ENCODE data around the gene TP53TG5.

The TP53TG5 gene

DNA sequence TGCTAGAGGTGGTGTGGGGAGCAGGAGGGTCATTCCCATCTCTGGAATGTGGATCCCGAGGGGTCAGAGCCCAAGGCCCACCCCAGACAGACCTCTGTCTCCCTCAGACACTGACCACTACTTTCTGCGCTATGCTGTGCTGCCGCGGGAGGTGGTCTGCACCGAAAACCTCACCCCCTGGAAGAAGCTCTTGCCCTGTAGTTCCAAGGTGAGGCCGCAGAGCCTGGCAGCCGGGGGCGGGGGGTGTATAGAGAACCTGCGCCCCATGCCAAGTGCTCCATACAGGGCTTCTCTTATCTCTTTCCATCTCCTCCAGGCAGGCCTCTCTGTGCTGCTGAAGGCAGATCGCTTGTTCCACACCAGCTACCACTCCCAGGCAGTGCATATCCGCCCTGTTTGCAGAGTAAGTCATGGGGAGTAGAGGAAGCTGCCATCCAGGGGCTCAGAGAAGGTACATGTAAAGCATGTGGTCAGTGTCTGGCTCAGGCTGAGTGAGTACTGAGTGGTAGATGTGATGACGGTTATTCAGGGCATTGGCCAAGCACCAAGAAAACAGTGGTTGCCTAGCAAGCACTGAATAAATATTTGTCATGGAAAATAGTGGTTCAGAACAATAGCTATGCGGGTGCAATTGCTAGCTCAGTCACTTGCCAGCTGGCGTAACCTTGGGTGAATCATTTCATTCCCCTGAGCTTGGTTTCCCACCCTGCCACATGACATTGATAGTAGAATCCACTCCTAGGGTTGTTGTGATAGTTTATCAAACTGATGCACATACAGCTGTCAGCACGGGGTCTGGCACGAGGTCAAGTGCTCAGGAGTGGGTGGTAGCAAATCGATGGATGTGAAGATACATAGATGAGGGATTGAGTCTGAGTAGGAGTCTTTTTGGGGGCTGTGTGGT, 41.3 kb upstream of the TP53TG5 start:
- H3K9me3 ChIP-seq (ENCODE audit: control insufficient read depth, insufficient read depth, low read length) = no peaks in the 10 kb centered on the region
- TF ChIP-seq, protein P1, sequence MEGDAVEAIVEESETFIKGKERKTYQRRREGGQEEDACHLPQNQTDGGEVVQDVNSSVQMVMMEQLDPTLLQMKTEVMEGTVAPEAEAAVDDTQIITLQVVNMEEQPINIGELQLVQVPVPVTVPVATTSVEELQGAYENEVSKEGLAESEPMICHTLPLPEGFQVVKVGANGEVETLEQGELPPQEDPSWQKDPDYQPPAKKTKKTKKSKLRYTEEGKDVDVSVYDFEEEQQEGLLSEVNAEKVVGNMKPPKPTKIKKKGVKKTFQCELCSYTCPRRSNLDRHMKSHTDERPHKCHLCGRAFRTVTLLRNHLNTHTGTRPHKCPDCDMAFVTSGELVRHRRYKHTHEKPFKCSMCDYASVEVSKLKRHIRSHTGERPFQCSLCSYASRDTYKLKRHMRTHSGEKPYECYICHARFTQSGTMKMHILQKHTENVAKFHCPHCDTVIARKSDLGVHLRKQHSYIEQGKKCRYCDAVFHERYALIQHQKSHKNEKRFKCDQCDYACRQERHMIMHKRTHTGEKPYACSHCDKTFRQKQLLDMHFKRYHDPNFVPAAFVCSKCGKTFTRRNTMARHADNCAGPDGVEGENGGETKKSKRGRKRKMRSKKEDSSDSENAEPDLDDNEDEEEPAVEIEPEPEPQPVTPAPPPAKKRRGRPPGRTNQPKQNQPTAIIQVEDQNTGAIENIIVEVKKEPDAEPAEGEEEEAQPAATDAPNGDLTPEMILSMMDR (IDR thresholded peaks at IDR 0.05; ENCODE audit: low read depth, low read length, poor library complexity, severe bottlenecking) = no peak
- no peak for TF ChIP-seq EZH2phosphoT487 (IDR thresholded peaks at IDR 0.05; ENCODE audit: borderline replicate concordance, low read length)
- peaks cover 65% of the 10 kb centered on the region for H3K36me3 ChIP-seq (ENCODE audit: control insufficient read depth, low read length)
- H3K9me2 ChIP-seq (replicated peaks; ENCODE audit: control insufficient read depth, low read length) = no peaks in the 10 kb centered on the region
- peaks cover 43% of the 10 kb centered on the region for H3K79me2 ChIP-seq (ENCODE audit: control insufficient read depth, low read length)
- H3F3A ChIP-seq (ENCODE audit: control insufficient read depth, insufficient read depth) = no peaks in the 10 kb centered on the region
- H3K4me1 ChIP-seq (ENCODE audit: control insufficient read depth, low read length) = peaks cover 40% of the 10 kb centered on the region
- no peaks in the 10 kb centered on the region for H3K27me3 ChIP-seq (ENCODE audit: control insufficient read depth, low read length)
- peak overlapping the region; percentile 27; the same call in 1 of the 2 replicates for H3K4me2 ChIP-seq (ENCODE audit: low read length)
- no peak overlapping the region for H3K4me3 ChIP-seq (ENCODE audit: low read length)
- no peaks in the 10 kb centered on the region for H4K20me1 ChIP-seq (ENCODE audit: control insufficient read depth, insufficient read depth, low read depth, low read length)
- H3K27ac ChIP-seq (ENCODE audit: low read depth, low read length) = no peak overlapping the region

DNA sequence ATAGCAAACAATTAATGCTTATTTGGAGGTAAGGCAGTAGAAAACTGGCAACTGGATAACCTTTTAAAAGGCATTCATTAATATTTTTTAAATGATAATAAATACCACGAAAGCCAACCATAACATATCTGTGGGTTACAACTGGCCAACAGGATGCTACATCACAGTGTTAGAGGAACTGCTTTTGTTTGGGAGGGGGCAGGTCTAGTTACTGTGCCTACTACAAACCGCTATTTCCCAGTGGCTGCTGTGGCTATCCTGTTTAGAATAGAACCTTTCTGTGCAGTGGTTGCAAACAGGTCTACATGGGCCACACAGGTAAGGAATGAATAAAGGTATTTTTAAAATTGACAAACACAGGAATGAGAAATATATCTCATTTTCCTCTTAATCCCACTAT, 38.8 kb upstream of the TP53TG5 start:
- Histone ChIP-seq H3K36me3 (ENCODE audit: control insufficient read depth, low read length) (peaks cover 46% of the 10 kb centered on the region), H3K4me1 (ENCODE audit: control insufficient read depth, low read length) (peaks cover 46% of the 10 kb centered on the region), H3K4me2 (ENCODE audit: low read length) (peak overlapping the region; percentile 74), H3K9me2 (replicated peaks; ENCODE audit: control insufficient read depth, low read length) (no peaks in the 10 kb centered on the region), H3K9me3 (ENCODE audit: control insufficient read depth, insufficient read depth, low read length) (no peaks in the 10 kb centered on the region), H3K79me2 (ENCODE audit: control insufficient read depth, low read length) (peaks cover 43% of the 10 kb centered on the region), H3F3A (ENCODE audit: control insufficient read depth, insufficient read depth) (no peaks in the 10 kb centered on the region), H3K27ac (ENCODE audit: low read depth, low read length) (0 out of 2 replicates have a peak overlapping the region, but pooled peaks have one; percentile 43), H4K20me1 (ENCODE audit: control insufficient read depth, insufficient read depth, low read depth, low read length) (no peaks in the 10 kb centered on the region), H3K27me3 (ENCODE audit: control insufficient read depth, low read length) (no peaks in the 10 kb centered on the region), H3K4me3 (ENCODE audit: low read length) (peak overlapping the region; percentile 86)
- TF ChIP-seq, protein P1 (IDR thresholded peaks at IDR 0.05; ENCODE audit: low read depth, low read length, poor library complexity, severe bottlenecking) = no peak
- TF ChIP-seq EZH2phosphoT487 (IDR thresholded peaks at IDR 0.05; ENCODE audit: borderline replicate concordance, low read length) = no peak

DNA sequence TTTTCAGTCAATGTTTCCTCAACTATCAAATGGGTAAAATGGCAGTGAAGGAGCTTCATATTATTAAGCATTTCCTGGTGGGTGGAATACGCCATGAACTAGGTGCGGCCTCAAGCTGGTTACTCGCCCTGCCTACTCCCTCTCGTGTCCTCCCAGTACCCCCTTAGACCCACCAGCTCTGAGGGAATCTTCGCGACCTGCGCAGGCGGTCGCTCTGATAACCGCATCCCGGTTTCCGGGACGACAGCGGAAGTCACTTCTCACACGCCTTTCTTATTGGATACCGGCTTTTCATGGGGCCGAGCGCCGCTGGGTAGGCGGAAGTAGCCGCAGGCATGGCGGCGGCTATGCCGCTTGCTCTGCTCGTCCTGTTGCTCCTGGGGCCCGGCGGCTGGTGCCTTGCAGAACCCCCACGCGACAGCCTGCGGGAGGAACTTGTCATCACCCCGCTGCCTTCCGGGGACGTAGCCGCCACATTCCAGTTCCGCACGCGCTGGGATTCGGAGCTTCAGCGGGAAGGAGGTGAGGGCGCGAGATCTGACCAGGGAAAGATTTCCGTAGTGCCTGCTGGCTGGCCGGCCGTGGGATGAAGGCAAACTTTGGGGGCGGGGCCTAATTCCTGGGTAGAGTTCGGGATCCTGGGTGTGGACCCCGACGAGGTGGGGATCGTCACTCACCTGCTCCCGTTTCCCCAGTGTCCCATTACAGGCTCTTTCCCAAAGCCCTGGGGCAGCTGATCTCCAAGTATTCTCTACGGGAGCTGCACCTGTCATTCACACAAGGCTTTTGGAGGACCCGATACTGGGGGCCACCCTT, 37.9 kb upstream of the TP53TG5 start, which contains the start of gene PIGT:
Gene PIGT (plus strand): TSS at position 320 of the 816 bp plus-strand sequence. CDS start 16 bp downstream, at position 336.
- H3F3A ChIP-seq (ENCODE audit: control insufficient read depth, insufficient read depth) = no peaks in the 10 kb centered on the region
- H3K9me3 ChIP-seq (ENCODE audit: control insufficient read depth, insufficient read depth, low read length) = no peaks in the 10 kb centered on the region
- H3K36me3 ChIP-seq (ENCODE audit: control insufficient read depth, low read length) = peaks cover 39% of the 10 kb centered on the region
- H4K20me1 ChIP-seq (ENCODE audit: control insufficient read depth, insufficient read depth, low read depth, low read length) = no peaks in the 10 kb centered on the region
- H3K9me2 ChIP-seq (replicated peaks; ENCODE audit: control insufficient read depth, low read length) = no peaks in the 10 kb centered on the region
- H3K4me1 ChIP-seq (ENCODE audit: control insufficient read depth, low read length) = peaks cover 46% of the 10 kb centered on the region
- TF ChIP-seq EZH2phosphoT487 (IDR thresholded peaks at IDR 0.05; ENCODE audit: borderline replicate concordance, low read length) = no peak
- TF ChIP-seq, protein P1 (IDR thresholded peaks at IDR 0.05; ENCODE audit: low read depth, low read length, poor library complexity, severe bottlenecking) = no peak
- peak within 1 kb of the TSS; percentile 86 for H3K4me3 ChIP-seq (ENCODE audit: low read length)
- peak within 1 kb of the TSS; percentile 74 for H3K4me2 ChIP-seq (ENCODE audit: low read length)
- H3K27me3 ChIP-seq (ENCODE audit: control insufficient read depth, low read length) = no peaks in the 10 kb centered on the region
- peaks cover 43% of the 10 kb centered on the region for H3K79me2 ChIP-seq (ENCODE audit: control insufficient read depth, low read length)
- H3K27ac ChIP-seq (ENCODE audit: low read depth, low read length) = peak within 1 kb of the TSS; percentile 43

Data from DOHH2 (cell line).